Lower leg skin (tissue), 4 donors: ENCODE results near the gene FOXP3. TPM values are rescaled to one million over a fixed set of nuclear protein-coding genes. Genes with fewer than 3 reads are reported as not detected.

ENCODE experiments used
- DNase-seq, 2 donors: peaks; one replicate each; pipeline ENCODE4 v3.0.0-alpha.2; 2019; ENCODE audit warnings: low spot score in 2 of 2
- H3K4me3 ChIP-seq: fragments of 200-600 bp; sonication (generic); 2 replicates; pipeline ENCODE4 v1.5.1; 2017; ENCODE audit warnings: mild to moderate bottlenecking, low read depth; ENCODE audit not compliant: poor library complexity, severe bottlenecking
- CTCF ChIP-seq, 3 donors: fragments of 450-650 bp; IDR thresholded peaks; one replicate each; pipeline ENCODE4 v1.5.1; 2016; ENCODE audit warnings: antibody characterized with exemption in 3 of 3, mild to moderate bottlenecking in 3 of 3, moderate library complexity in 2 of 3
- POLR2A ChIP-seq, 2 donors: fragments of 450-650 bp; IDR thresholded peaks; one replicate each; pipeline ENCODE4 v1.6.1; 2016 to 2017; ENCODE audit warnings: antibody characterized with exemption in 2 of 2, mild to moderate bottlenecking in 1 of 2, moderate library complexity in 1 of 2
- WGBS, 2 donors: methylation state at CpG; one replicate each; pipeline ENCODE4 v1.1.5; 2018; 5-methylcytosine and 5-hydroxymethylcytosine counted together
- intact Hi-C: fragments of 100-400 bp; cut with DNase I; formaldehyde crosslinking; loops from one replicate; pipeline ENCODE4 v1.15.0; 2023; ENCODE audit warnings: low total_unique reads
- total RNA-seq, 4 donors: library from RNA; depleted of rRNA; stranded (reverse); fragments of >200 nt; gene quantifications; one replicate each; pipeline ENCODE4 v1.1.0, GENCODE V29; 2016

FOXP3 gene
- total RNA-seq, 4 donors from 2014 or later: 0.69 to 1.1 (median 0.92) TPM

GRCh38 chrX:49246541-49246940, 18.0 kb downstream of the FOXP3 start:
- DNase-seq: no peak
- H3K4me3 ChIP-seq: no peak overlapping the region
- TF ChIP-seq POLR2A (IDR thresholded peaks at IDR 0.05) (no peak), CTCF (IDR thresholded peaks at IDR 0.05) (no peak)
- intact Hi-C loops: no loop called here
- WGBS, 2 donors: 89 to 100% methylated on average over 6 to 10 of the region's 10 CpGs

- DNase-seq: no peak
- 85 to 100% methylated on average over 2 of the region's 2 CpGs for WGBS, 2 donors
- intact Hi-C loops: no loop called here
Observed at GRCh38 chrX:49244207-49244606, 20.3 kb downstream of the FOXP3 start.

GRCh38 chrX:49243166-49243565, 21.3 kb downstream of the FOXP3 start:
- no peak overlapping the region for H3K4me3 ChIP-seq
- WGBS, 2 donors: 85 to 86% methylated on average over 6 to 12 of the region's 12 CpGs
- DNase-seq: no peak
- intact Hi-C loops: no loop called here
- TF ChIP-seq POLR2A (IDR thresholded peaks at IDR 0.05) (no peak), CTCF (IDR thresholded peaks at IDR 0.05) (no peak)

More at GRCh38 chrX:49244207-49244606, 20.3 kb downstream of the FOXP3 start:
- no peak for TF ChIP-seq CTCF (IDR thresholded peaks at IDR 0.05)
- TF ChIP-seq POLR2A (IDR thresholded peaks at IDR 0.05): no peak
- H3K4me3 ChIP-seq: no peak overlapping the region

GRCh38 chrX:49242545-49243066, 21.9 kb downstream of the FOXP3 start:
- WGBS, 2 donors: 80 to 95% methylated on average over 11 to 12 of the region's 12 CpGs
- no peak for DNase-seq
- intact Hi-C loops: no loop called here
- TF ChIP-seq POLR2A (IDR thresholded peaks at IDR 0.05): no peak
- no peak for TF ChIP-seq CTCF (IDR thresholded peaks at IDR 0.05)
- no peak overlapping the region for H3K4me3 ChIP-seq

GRCh38 chrX:49238735-49239134, 25.8 kb downstream of the FOXP3 start:
- no peak for TF ChIP-seq CTCF (IDR thresholded peaks at IDR 0.05)
- no peak for TF ChIP-seq POLR2A (IDR thresholded peaks at IDR 0.05)
- no peak overlapping the region for H3K4me3 ChIP-seq
- DNase-seq: no peak
- intact Hi-C loops: no loop called here
- 80 to 93% methylated on average over 7 of the region's 7 CpGs for WGBS, 2 donors

GRCh38 chrX:49237060-49237459, 27.4 kb downstream of the FOXP3 start:
- no peak for DNase-seq
- WGBS, 2 donors: 85 to 89% methylated on average over 9 of the region's 9 CpGs
- intact Hi-C loops: no loop called here
- H3K4me3 ChIP-seq: no peak overlapping the region
- TF ChIP-seq POLR2A (IDR thresholded peaks at IDR 0.05): no peak
- no peak for TF ChIP-seq CTCF (IDR thresholded peaks at IDR 0.05)
